ENCODE measurements around the gene CPT1C. TPM values are rescaled to one million over a fixed set of nuclear protein-coding genes. Genes with fewer than 3 reads are reported as not detected.

Gene CPT1C
- total RNA-seq, 4 donors from 2014 or later, result 0.26 to 0.97 (median 0.73) TPM; not detected in 1

- H3K9me3 ChIP-seq, result no peaks in the 10 kb centered on the region
- intact Hi-C loops (cut with DNase I; ENCODE audit: low total_unique reads) (no loop called here), in situ Hi-C loops (cut with MboI; ENCODE audit: low sequenced_read_pairs in 4 of 4) (no loop called here)
- H3K4me3 ChIP-seq, result no peak overlapping the region
- H3K27ac ChIP-seq, result no peak overlapping the region
- peaks cover 0 to 85% of the 10 kb centered on the region in 2 donors for H3K36me3 ChIP-seq
- H3K27me3 ChIP-seq, result no peaks in the 10 kb centered on the region
- no peak for TF ChIP-seq POLR2A (IDR thresholded peaks at IDR 0.05)
- TF ChIP-seq, protein P1, sequence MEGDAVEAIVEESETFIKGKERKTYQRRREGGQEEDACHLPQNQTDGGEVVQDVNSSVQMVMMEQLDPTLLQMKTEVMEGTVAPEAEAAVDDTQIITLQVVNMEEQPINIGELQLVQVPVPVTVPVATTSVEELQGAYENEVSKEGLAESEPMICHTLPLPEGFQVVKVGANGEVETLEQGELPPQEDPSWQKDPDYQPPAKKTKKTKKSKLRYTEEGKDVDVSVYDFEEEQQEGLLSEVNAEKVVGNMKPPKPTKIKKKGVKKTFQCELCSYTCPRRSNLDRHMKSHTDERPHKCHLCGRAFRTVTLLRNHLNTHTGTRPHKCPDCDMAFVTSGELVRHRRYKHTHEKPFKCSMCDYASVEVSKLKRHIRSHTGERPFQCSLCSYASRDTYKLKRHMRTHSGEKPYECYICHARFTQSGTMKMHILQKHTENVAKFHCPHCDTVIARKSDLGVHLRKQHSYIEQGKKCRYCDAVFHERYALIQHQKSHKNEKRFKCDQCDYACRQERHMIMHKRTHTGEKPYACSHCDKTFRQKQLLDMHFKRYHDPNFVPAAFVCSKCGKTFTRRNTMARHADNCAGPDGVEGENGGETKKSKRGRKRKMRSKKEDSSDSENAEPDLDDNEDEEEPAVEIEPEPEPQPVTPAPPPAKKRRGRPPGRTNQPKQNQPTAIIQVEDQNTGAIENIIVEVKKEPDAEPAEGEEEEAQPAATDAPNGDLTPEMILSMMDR (IDR thresholded peaks at IDR 0.05 in 4 of 5, conservative IDR thresholded peaks at IDR 0.05 in 1 of 5), result no peak
- no peak for ATAC-seq
- H3K4me1 ChIP-seq, result peaks cover 3 to 5% of the 10 kb centered on the region in 2 donors
- DNase-seq, result no peak
Observed at GRCh38 chr19:49658566-49659442, 32.1 kb upstream of the CPT1C start.

- H3K36me3 ChIP-seq, result peaks cover 0 to 69% of the 10 kb centered on the region in 2 donors
- DNase-seq, result no peak
- no peak overlapping the region for H3K4me3 ChIP-seq
- no peak for TF ChIP-seq POLR2A (IDR thresholded peaks at IDR 0.05)
- TF ChIP-seq, protein P1 (IDR thresholded peaks at IDR 0.05 in 4 of 5, conservative IDR thresholded peaks at IDR 0.05 in 1 of 5), result no peak
- no peaks in the 10 kb centered on the region for H3K9me3 ChIP-seq
- in situ Hi-C loops (cut with MboI; ENCODE audit: low sequenced_read_pairs in 4 of 4), result loop anchor here in 1 of 4 donors (10.0 kb wide), 1 partner anchor 86 kb away; no protein-coding TSS in a partner anchor
- intact Hi-C loops (cut with DNase I; ENCODE audit: low total_unique reads), result no loop called here
- H3K27me3 ChIP-seq, result no peaks in the 10 kb centered on the region
- no peak for ATAC-seq
- peaks cover 8 to 17% of the 10 kb centered on the region in 2 donors for H3K4me1 ChIP-seq
- no peak overlapping the region for H3K27ac ChIP-seq
Observed at GRCh38 chr19:49660338-49660961, 30.5 kb upstream of the CPT1C start.

GRCh38 chr19:49662011-49662410, 28.9 kb upstream of the CPT1C start:
- intact Hi-C loops (cut with DNase I; ENCODE audit: low total_unique reads), result no loop called here
- peaks cover 0 to 53% of the 10 kb centered on the region in 2 donors for H3K36me3 ChIP-seq

DNA sequence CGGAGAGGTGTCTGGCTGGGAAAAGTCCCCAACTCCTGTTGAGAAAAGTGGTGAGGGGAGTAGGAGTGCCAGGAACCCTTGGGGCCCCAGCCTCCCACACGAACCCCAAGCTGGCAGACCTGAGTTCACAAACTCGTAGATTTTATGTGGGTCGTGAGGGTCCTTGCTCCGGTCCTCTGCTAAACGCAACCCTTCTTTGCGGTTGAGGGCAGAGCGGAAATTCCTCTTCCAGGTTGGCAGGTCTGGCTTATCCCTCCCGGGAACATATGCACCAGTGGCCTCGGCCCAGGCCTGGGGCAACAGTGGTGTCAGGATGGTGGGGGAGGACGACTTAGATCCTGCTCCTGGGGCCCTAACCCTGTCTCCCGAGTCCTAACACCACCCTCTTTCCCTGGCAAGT, 27.7 kb upstream of the CPT1C start:
- H3K4me3 ChIP-seq, result no peak overlapping the region
- H3K9me3 ChIP-seq, result no peaks in the 10 kb centered on the region
- intact Hi-C loops (cut with DNase I; ENCODE audit: low total_unique reads) (no loop called here), in situ Hi-C loops (cut with MboI; ENCODE audit: low sequenced_read_pairs in 4 of 4) (loop anchor here in 1 of 4 donors (10.0 kb wide), 1 partner anchor 88 kb away; no protein-coding TSS in a partner anchor)
- H3K36me3 ChIP-seq, result peaks cover 0 to 41% of the 10 kb centered on the region in 2 donors
- no peak overlapping the region for H3K27ac ChIP-seq
- H3K27me3 ChIP-seq, result no peaks in the 10 kb centered on the region
- ATAC-seq (no peak), DNase-seq (no peak)
- H3K4me1 ChIP-seq, result peaks cover 16 to 23% of the 10 kb centered on the region in 2 donors
- TF ChIP-seq POLR2A (IDR thresholded peaks at IDR 0.05), result no peak
- TF ChIP-seq, protein P1 (IDR thresholded peaks at IDR 0.05 in 4 of 5, conservative IDR thresholded peaks at IDR 0.05 in 1 of 5), result no peak

More at GRCh38 chr19:49662011-49662410, 28.9 kb upstream of the CPT1C start:
- TF ChIP-seq, protein P1 (IDR thresholded peaks at IDR 0.05 in 4 of 5, conservative IDR thresholded peaks at IDR 0.05 in 1 of 5), result no peak
- no peak for TF ChIP-seq POLR2A (IDR thresholded peaks at IDR 0.05)
- Histone ChIP-seq H3K27ac (no peak overlapping the region), H3K9me3 (no peaks in the 10 kb centered on the region), H3K4me3 (no peak overlapping the region), H3K4me1 (peaks cover 16 to 23% of the 10 kb centered on the region in 2 donors), H3K27me3 (no peaks in the 10 kb centered on the region)
- no peak for ATAC-seq
- in situ Hi-C loops (cut with MboI; ENCODE audit: low sequenced_read_pairs in 4 of 4), result loop anchor here in 1 of 4 donors (10.0 kb wide), 1 partner anchor 87 kb away; no protein-coding TSS in a partner anchor
- no peak for DNase-seq
